K562 treated with DMSO at 1 percent for 48 hours (cell line): Measurements from ENCODE around the gene ARFGAP2. TPM values are rescaled to one million over a fixed set of nuclear protein-coding genes. Genes with fewer than 3 reads are reported as not detected.

Experiments used
- total RNA-seq: library from RNA; unstranded; fragments of 300-600 nt; gene quantifications from 2 replicates; pipeline ENCODE4 v1.2.3, GENCODE V29; 2022; ENCODE audit warnings: low replicate concordance; ENCODE audit errors: extremely low read depth

Gene ARFGAP2
- total RNA-seq, result 766 TPM in 1 of 2 replicates, not detected in the other

DNA sequence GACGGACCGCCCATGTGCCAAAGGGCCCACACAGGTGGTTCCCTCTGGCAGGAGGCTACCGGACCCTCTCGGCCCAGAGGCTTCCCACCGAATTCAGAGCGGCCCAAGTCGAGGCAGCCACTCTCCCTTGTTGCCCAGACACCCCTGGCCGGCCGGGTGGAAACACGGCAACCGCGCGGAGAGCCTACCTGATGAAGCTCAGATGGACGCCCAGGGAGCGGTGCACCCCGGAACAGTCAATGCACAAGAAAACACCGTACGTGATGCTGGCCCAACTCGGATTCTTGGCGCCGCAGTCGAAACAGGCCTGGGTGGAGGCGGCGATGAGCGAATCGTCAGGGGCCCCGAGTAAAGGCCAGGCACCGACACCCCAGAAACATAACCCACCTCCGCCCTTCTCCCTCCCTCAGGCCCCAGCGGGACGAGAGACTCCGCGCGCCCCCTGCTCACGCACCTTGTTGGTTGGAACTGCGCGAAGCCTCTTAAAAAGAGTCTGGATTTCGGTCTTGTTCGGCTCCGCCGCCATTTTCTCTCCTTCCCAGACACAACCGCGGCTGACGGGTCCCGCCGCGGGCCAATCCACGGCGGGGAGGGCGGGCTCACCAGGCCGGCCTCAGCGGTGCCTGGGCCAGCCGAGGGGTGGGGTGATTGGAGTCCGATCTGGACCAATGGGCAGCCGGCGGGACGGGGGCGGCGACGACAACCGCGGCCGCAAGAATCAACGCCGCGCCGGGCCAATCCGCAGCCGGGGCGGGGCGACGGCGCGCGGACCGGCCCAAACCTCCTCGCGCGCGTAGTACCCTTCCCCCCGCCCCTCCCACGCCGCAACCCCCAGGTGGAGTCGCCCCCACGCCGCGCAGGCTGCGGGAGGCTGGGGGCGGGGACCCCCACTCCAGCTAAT, at the start of gene ARFGAP2:
Gene ARFGAP2 (minus strand): TSS at position 552 of the 901 bp plus-strand sequence. CDS start 26 bp downstream, at position 526.

DNA sequence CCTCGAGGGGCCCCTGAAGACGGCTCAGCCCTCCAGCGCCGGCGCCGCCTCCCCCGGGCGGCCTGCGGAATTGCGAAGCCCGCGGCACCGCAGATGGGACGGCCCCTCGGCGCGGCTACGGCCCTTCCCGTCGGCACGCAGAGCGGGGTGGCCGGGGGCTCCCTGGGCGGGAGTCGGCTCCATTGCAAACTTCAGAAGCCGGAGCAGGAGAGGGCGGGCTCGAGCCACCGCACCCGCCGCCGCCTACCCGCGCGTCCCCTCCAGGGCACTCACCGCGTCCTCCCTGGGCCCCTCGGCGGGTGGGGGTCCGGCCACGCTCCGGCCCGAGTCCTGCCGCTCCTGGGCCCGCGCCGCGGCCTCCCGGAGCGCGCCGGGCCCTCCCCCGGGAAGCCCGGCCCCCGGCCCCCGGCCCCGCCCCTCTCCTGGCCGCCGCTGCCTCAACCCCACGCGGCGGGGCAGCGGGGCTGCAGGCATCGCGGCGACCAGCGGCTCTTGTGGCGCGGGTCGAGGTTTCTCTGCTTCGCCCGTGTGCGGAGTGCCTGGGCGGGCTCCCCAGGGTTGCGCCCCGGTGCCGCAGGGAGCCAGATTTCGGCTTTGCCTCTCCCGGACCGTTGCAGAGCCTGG, 9.5 kb upstream of the ARFGAP2 start, which contains the start of gene PACSIN3:
Gene PACSIN3 (minus strand): TSS at position 359 of the 624 bp plus-strand sequence. CDS start 3,707 bp downstream, outside the sequence.

Other genes with a start within 250 kb of the ARFGAP2 start
- not detected in 2 replicates for gene CSTPP1, start 240.1 kb downstream of the ARFGAP2 start, total RNA-seq
- gene PACSIN3, start 9.6 kb upstream of the ARFGAP2 start, total RNA-seq, result not detected in 2 replicates
- gene DDB2, start 38.1 kb upstream of the ARFGAP2 start, total RNA-seq, result not detected in 2 replicates
- not detected in 2 replicates for gene ACP2, start 71.9 kb upstream of the ARFGAP2 start, total RNA-seq
- not detected in 2 replicates for gene NR1H3, start 81.1 kb upstream of the ARFGAP2 start, total RNA-seq
- gene MADD, start 93.3 kb upstream of the ARFGAP2 start, total RNA-seq, result not detected in 2 replicates
- gene MYBPC3, start 175.8 kb upstream of the ARFGAP2 start, total RNA-seq, result not detected in 2 replicates
- gene SPI1, start 201.7 kb upstream of the ARFGAP2 start, total RNA-seq, result not detected in 2 replicates
- not detected in 2 replicates for gene SLC39A13, start 231.7 kb upstream of the ARFGAP2 start, total RNA-seq
- gene PSMC3, start 249.6 kb upstream of the ARFGAP2 start, total RNA-seq, result not detected in 2 replicates